Measurements from ENCODE around the gene DEK.

- no peak for TF ChIP-seq CTCF (IDR thresholded peaks at IDR 0.05; ENCODE audit: low read depth, low read length)
- TF ChIP-seq MYC (IDR thresholded peaks at IDR 0.05; ENCODE audit: low read depth, low read length): no peak
Measured at GRCh38 chr6:18312368-18312767, 48.0 kb upstream of the DEK start.
